IPS-NIHi7 (cell line): ENCODE measurements around the gene NHS.

Experiments used
- DNase-seq: peaks from one replicate; pipeline ENCODE4 v3.0.0; 2012; ENCODE audit warnings: mixed read lengths; ENCODE audit errors: extremely low spot score

NHS gene

GRCh38 chrX:17448188-17448587, 73.2 kb downstream of the NHS start:
- no peak for DNase-seq

DNA sequence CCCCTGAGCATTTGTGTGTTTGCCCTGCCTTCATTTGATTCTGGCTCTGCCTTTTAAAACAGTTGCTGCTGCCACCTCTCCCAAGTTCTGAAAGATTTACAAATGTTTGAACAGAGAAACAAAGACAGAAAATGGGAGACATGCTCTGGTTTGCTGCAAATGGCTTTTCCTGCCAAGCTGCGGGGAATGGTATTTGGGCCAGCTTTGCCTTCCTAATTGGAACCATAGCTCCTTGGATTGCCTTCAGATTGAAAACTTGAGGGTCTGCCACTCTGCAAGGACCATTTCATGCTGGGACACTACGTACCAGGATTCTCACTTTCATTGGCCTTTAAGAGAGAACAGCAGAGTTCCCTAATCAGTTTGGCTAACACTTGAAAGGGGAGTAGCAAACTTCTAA, 74.9 kb downstream of the NHS start:
- no peak for DNase-seq

DNA sequence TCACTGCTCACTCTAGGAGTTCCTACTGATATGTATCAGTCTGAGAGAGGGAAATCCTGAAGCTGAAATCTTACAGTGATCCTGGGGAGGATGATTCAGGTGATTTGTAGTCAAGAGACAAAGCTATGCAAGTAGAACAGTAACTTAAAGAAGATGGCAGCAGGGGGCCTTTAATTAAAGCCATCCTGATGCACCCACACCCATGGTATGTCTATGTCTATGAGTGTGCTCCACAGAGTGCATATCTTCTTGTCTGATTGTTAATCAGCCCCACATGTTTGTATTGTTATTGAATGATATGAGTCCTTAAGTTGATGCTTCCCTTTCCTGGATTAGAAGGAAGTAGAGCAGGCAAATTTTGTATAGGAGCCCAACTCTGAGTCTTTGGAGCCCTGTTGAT, 78.8 kb downstream of the NHS start:
- no peak for DNase-seq

GRCh38 chrX:17456526-17456925, 81.5 kb downstream of the NHS start:
- DNase-seq, result peak; percentile 40

GRCh38 chrX:17459008-17459611, 84.1 kb downstream of the NHS start:
- DNase-seq, result no peak

GRCh38 chrX:17459661-17460060, 84.7 kb downstream of the NHS start:
- no peak for DNase-seq

DNA sequence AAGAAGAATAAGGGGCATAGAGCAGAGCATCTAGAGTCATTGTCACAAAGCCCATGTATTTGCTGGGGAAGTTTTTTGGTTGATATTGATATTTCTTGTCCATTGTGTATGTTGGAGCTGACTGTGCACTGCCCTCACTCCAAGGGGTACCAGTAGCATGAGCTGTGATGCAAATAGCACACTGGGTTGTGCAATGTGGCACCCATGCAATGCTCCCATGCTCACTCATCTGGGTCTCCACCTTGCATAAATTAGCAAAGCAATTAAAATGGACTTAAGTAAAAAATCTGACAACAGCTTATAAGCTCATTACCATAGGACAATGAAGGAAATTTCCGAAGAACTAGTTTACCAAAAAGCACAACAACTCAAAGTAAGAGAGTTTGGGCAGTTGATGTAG, 87.9 kb downstream of the NHS start:
- no peak for DNase-seq

DNA sequence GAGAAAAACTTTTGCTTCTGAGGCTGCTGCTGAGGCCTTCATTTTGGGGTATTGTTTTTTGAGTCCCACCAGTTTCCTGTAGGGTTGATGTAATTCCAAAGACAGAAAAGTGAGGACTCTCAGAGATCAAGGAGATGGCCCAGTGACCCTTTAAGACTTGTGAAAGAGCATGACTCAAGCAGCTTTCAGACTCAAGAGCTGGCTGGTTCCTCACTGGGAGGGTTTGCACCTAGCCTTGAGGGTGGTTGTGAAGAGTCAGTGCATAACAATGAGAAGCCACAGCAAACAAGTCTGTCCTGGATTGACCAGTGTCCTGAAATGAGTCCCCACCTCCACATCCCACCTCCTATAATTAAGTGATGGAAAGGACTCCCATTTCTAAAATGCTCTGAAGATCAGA, 89.2 kb downstream of the NHS start:
- peak; percentile 24 for DNase-seq

DNA sequence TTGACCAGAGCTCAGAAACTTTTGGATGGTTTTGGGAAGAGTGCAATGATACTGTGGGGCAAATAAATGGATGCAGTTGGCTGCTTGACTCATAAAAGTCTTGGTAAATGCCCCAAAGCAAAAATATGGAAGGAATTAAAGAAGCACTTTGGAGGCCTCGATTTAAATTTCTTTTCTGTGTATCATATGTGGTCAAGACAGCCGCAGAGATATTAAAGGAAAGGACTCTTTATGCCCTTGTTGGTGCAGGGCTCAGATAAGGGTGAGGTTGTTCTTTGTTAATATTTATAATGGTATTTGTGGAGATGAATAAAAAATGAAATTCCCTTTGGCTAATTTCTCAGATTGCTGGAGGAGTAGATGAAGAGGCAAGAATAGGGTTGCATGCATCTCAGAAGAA, 90.2 kb downstream of the NHS start:
- no peak for DNase-seq

DNA sequence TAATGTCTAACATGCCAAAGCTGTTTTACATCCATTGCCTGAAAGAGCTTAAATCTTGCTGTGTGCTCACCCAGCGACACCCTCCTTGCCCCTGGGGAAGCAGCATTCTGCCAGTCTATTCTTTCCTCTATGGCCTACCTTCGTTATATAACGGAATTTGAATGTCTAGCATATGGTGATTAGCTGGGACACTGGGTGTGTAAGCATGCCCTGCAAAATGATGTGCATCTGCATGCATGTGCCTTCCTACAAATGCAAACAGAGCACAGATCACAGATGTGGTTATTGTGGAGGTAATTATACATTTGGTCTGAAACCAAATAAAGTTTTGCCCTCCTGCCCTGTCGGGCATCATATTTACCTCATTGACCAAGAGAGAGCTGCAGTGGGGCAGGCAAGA, 90.8 kb downstream of the NHS start:
- DNase-seq, result no peak

GRCh38 chrX:17470136-17470535, 95.1 kb downstream of the NHS start:
- no peak for DNase-seq

GRCh38 chrX:17471121-17471520, 96.1 kb downstream of the NHS start:
- DNase-seq, result no peak

DNA sequence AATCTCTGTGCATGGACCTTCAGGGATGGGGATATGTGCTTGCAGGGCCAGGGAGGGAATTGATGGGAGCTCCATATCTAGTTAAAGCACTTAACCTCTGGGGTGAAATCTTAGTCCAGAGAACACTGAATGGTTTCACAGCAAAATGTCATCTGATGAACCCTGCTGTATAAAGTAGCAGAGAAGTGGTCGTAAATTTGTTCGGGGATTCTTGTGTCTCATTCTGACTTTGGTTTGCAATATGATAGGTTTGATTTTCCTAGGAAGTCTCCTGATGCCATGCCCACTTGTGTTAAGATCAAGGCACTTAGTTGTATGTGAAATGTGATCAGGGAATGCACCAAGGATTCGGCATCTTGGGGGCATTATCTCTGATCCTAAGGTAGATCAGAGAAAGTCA, 96.9 kb downstream of the NHS start:
- no peak for DNase-seq

DNA sequence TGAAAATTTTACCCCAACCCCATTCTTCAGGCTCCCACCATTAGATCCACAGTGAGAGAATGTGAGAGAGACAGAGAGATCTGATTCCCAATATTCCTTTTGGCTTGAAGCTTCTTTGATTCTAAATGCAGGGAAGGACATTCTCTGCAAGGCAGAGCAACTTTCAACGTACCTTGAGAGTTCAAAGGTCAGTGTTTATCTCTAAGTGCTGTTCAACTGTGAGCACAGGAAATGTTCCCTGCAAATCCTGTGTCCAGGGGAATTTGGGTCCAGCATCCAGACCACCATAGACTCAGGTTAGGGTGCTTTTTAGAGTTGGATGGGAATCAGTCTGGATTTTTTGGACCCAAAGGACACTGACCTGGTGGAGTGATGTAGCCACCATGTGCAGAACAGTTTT, 97.4 kb downstream of the NHS start:
- DNase-seq, result no peak

- no peak for DNase-seq
Observed at GRCh38 chrX:17473021-17473420, 98.0 kb downstream of the NHS start.

DNA sequence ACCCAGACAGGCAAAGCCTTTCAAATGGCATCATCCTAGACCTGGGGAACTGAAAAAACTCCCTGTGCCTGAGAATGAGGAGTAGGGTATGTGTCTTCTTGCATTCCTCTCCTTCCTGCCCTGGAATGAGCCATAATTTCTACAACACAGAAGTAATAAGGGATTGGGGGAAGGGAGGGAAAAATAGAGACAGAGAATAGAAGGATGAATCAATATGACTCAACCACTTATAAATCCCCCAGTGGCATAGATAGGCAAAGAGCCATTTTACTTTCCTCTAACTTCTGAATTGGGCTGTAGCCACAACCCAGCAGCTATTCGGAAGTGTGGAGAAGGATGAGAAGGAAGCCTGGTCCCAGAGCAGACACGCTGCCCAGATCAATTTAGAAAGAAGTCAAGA, 99.9 kb downstream of the NHS start:
- no peak for DNase-seq

- DNase-seq, result no peak
Observed at GRCh38 chrX:17475449-17476217, 100.6 kb downstream of the NHS start.

GRCh38 chrX:17476411-17476810, 101.4 kb downstream of the NHS start:
- no peak for DNase-seq

DNA sequence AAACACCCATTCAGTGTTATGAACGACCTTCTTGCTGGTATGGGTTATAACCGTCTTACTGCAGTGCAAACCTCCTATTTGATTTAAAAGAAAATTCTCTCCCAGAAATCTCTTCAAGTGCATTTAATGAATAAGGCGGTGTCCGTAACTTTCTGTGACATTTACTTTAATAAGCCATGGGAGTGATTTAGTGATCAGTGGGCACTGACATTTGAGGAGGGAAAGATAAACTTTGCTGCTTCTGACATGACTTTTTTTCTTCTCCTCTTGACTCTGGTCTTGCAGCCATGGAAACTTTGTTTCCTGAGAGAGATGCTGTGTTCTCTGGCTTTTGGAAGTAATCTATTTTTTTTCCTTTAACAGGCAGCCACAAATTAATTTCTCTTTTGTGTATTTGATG, 106.1 kb downstream of the NHS start:
- DNase-seq, result no peak

DNA sequence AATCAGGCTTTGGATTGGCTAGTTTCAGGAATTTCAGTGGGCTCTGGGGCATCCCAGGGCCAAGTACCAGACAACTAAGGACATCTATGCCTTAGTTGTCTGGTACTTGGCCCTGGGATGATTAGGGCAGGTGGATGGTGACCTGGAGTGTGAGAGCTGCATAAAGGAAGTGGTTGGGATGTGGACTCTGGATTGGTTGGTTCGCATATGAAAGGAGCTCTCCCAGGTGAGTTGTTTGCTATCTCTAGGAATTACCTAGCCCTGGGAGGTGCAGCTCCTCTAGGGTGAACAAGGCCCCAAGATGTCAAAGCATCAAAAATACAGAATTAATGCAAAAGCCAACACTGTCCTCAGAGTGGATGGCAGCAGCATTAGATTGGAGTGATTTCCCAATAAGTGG, 109.6 kb downstream of the NHS start:
- no peak for DNase-seq

- DNase-seq, result no peak
Observed at GRCh38 chrX:17485391-17485790, 110.4 kb downstream of the NHS start.

DNA sequence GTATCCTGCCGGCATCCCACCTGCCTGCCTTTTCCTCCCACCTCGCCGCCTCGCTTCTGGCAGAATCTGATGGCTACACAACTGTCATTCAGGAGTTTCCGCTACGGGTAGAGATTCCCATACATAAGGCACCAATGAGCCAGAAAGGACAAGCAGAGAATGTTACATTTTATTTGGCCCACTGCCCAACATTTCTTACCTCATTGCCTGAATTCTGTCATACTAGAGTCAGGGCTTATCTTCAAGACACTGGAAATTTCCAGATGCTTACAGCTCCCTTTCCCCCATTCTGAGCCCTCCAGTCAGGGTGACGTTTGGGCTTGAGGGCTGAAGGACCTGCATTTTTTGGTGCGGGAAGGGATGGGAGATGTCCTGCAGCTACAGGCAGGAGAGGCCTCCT, 113.0 kb downstream of the NHS start:
- no peak for DNase-seq

GRCh38 chrX:17494216-17494615, 119.2 kb downstream of the NHS start:
- no peak for DNase-seq

DNA sequence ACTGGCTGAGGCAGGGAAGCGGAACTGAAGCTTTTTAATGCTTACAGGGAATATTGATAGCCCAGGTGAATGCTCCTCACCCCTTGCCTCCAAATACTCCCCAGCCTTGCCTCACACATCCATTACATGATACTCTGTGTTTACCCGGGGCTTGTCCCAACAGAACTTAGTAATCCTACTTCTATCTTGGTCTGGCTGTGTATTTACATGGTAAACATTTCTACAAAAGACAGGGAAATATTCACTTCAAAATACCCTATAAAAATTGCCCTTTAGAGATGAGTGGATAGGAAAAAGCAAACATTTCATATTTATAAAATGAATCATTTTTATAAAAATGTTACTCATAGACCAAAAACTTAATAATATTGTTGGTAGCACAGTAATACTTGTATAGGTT, 120.1 kb downstream of the NHS start:
- DNase-seq, result no peak
